HEK293 (cell line): ENCODE results near the gene PDE4B.
A peak's percentile ranks its signal among the peaks of the same experiment; 100 is the strongest.

Experiments used
- CTCF ChIA-PET: fragments of 350-600 bp; formaldehyde crosslinking; extraction: SDS; loops from one replicate; lab custom pipeline; 2021; ENCODE audit warnings: antibody characterized with exemption; lab: Yijun Ruan, JAX
- POLR2A ChIA-PET: fragments of 300-600 bp; formaldehyde crosslinking; extraction: SDS; loops from one replicate; lab custom pipeline; 2020; ENCODE audit warnings: antibody characterized with exemption, inconsistent platforms; lab: Yijun Ruan, JAX
- H3K27ac ChIP-seq: fragments of 200-500 bp; sonication (Bioruptor generic); 2 replicates; pipeline ENCODE4 v1.5.1; 2014; ENCODE audit warnings: low read depth, low read length, control low read depth, inconsistent platforms; ENCODE audit errors: extremely low read depth
- H3K36me3 ChIP-seq, 2 experiments: fragments of 200-500 bp in 1 of 2; sonication (Bioruptor generic) in 1 of 2; 1 replicate in 1 of 2; 2 replicates in 1 of 2; pipeline ENCODE4 v1.5.1; 2014 to 2017; ENCODE audit warnings: inconsistent platforms in 2 of 2, low read length in 2 of 2; ENCODE audit not compliant: control insufficient read depth in 2 of 2, insufficient read depth in 1 of 2
- H3K4me1 ChIP-seq: fragments of 200-500 bp; sonication (Bioruptor generic); 2 replicates; pipeline ENCODE4 v1.5.1; 2014; ENCODE audit warnings: mild to moderate bottlenecking, low read length, inconsistent platforms; ENCODE audit not compliant: control insufficient read depth, insufficient read depth
- H3K4me3 ChIP-seq: 2 replicates; pipeline ENCODE4 v1.5.1; 2011; ENCODE audit warnings: low read depth, mild to moderate bottlenecking, control low read depth, low read length, moderate library complexity
- H3K9me3 ChIP-seq: fragments of 200-500 bp; sonication (Bioruptor generic); 2 replicates; pipeline ENCODE4 v1.5.1; 2014; ENCODE audit warnings: low read depth, low read length, inconsistent platforms; ENCODE audit not compliant: control insufficient read depth, insufficient read depth
- REST ChIP-seq: fragments of 450-650 bp; formaldehyde crosslinking; IDR thresholded peaks from 2 replicates; pipeline ENCODE4 v1.5.1; 2016; ENCODE audit warnings: missing biosample characterization, missing genetic modification characterization
- SCRT2 ChIP-seq: fragments of 450-650 bp; formaldehyde crosslinking; IDR thresholded peaks from 2 replicates; pipeline ENCODE4 v1.5.1; 2016; ENCODE audit warnings: missing biosample characterization, missing genetic modification characterization
- SETDB1 ChIP-seq: IDR thresholded peaks from one replicate; pipeline ENCODE4 v1.6.1; 2017; ENCODE audit warnings: mild to moderate bottlenecking, low read length, moderate library complexity, mixed read lengths; ENCODE audit not compliant: insufficient read length
- SP7 ChIP-seq: fragments of 450-650 bp; formaldehyde crosslinking; IDR thresholded peaks from 2 replicates; pipeline ENCODE4 v1.5.1; 2016; ENCODE audit warnings: missing biosample characterization, missing genetic modification characterization
- TRIM28 ChIP-seq: IDR thresholded peaks from 2 replicates; pipeline ENCODE4 v1.6.1; 2011; ENCODE audit warnings: low read length, control low read depth, borderline replicate concordance
- ZBTB11 ChIP-seq: fragments of 450-650 bp; formaldehyde crosslinking; conservative IDR thresholded peaks from 2 replicates; pipeline ENCODE4 v1.5.1; 2016; ENCODE audit warnings: low read depth, missing biosample characterization, missing genetic modification characterization
- ZNF140 ChIP-seq: fragments of 450-650 bp; formaldehyde crosslinking; IDR thresholded peaks from 2 replicates; pipeline ENCODE4 v1.5.1; 2016; ENCODE audit warnings: missing biosample characterization, missing genetic modification characterization
- ZNF146 ChIP-seq: fragments of 450-650 bp; formaldehyde crosslinking; IDR thresholded peaks from 2 replicates; pipeline ENCODE4 v1.5.1; 2016; ENCODE audit warnings: missing biosample characterization, missing genetic modification characterization
- ZNF169 ChIP-seq: fragments of 450-650 bp; formaldehyde crosslinking; IDR thresholded peaks from 2 replicates; pipeline ENCODE4 v1.5.1; 2016; ENCODE audit warnings: missing biosample characterization, missing genetic modification characterization
- ZNF341 ChIP-seq: fragments of 450-650 bp; formaldehyde crosslinking; IDR thresholded peaks from 2 replicates; pipeline ENCODE4; 2016; ENCODE audit warnings: low read depth, missing biosample characterization, missing genetic modification characterization
- ZNF501 ChIP-seq: fragments of 450-650 bp; formaldehyde crosslinking; IDR thresholded peaks from 2 replicates; pipeline ENCODE4 v1.5.1; 2016; ENCODE audit warnings: missing biosample characterization, missing genetic modification characterization
- ZNF514 ChIP-seq: fragments of 450-650 bp; formaldehyde crosslinking; IDR thresholded peaks from 2 replicates; pipeline ENCODE4 v1.5.1; 2016; ENCODE audit warnings: missing biosample characterization, missing genetic modification characterization
- ZNF585B ChIP-seq: fragments of 450-650 bp; formaldehyde crosslinking; IDR thresholded peaks from 2 replicates; pipeline ENCODE4 v1.5.1; 2016; ENCODE audit warnings: missing biosample characterization, missing genetic modification characterization
- ZNF677 ChIP-seq: fragments of 450-650 bp; IDR thresholded peaks from 2 replicates; pipeline ENCODE4 v1.5.0; 2018; ENCODE audit warnings: missing biosample characterization, mild to moderate bottlenecking, missing genetic modification characterization, moderate library complexity
- ZNF843 ChIP-seq: fragments of 450-650 bp; formaldehyde crosslinking; IDR thresholded peaks from 2 replicates; pipeline ENCODE4 v1.5.1; 2016; ENCODE audit warnings: missing biosample characterization, missing genetic modification characterization
- ZSCAN30 ChIP-seq: fragments of 450-650 bp; IDR thresholded peaks from 2 replicates; pipeline ENCODE4 v1.5.1; 2018; ENCODE audit warnings: missing biosample characterization, mild to moderate bottlenecking, missing genetic modification characterization, moderate library complexity
- TF ChIP-seq, protein P1 (sequence below): fragments of 450-650 bp; formaldehyde crosslinking; IDR thresholded peaks from 2 replicates; pipeline ENCODE4 v1.5.1; 2016; ENCODE audit warnings: missing biosample characterization, missing genetic modification characterization

Gene PDE4B

GRCh38 chr1:66381621-66382275 lies 589.1 kb downstream of the PDE4B start:
- ChIA-PET POLR2A (no interaction called here), CTCF (no interaction called here)
- Histone ChIP-seq H3K9me3 (no peaks in the 10 kb centered on the region), H3K4me1 (no peaks in the 10 kb centered on the region), H3K4me3 (no peak overlapping the region), H3K27ac (no peak overlapping the region), H3K36me3 (no peaks in the 10 kb centered on the region)
- TF ChIP-seq ZNF140 (tag by site-specific recombination) = no peak
- no peak for TF ChIP-seq ZNF146 (tag by site-specific recombination)
- no peak for TF ChIP-seq ZNF585B (tag by site-specific recombination)
- no peak for TF ChIP-seq SCRT2 (tag by site-specific recombination)
- TF ChIP-seq ZNF501 (tag by site-specific recombination) = no peak

GRCh38 chr1:66383168-66383567 lies 590.5 kb downstream of the PDE4B start:
- Histone ChIP-seq H3K9me3 (no peaks in the 10 kb centered on the region), H3K36me3 (no peaks in the 10 kb centered on the region), H3K4me1 (no peaks in the 10 kb centered on the region), H3K4me3 (no peak overlapping the region), H3K27ac (no peak overlapping the region)
- CTCF ChIA-PET = no interaction called here
- no peak for TF ChIP-seq ZNF677
- peak; percentile 98; the same call in 1 of the 2 replicates for TF ChIP-seq TRIM28
- peak; percentile 87 for TF ChIP-seq SETDB1
- TF ChIP-seq ZNF140 (tag by site-specific recombination) = 0 out of 2 replicates have a peak, but pooled peaks have one; percentile 9
- TF ChIP-seq, all 188 proteins: peak for 3
- POLR2A ChIA-PET = no interaction called here

GRCh38 chr1:66383611-66384010 lies 590.9 kb downstream of the PDE4B start:
- ChIA-PET POLR2A (no interaction called here), CTCF (interaction anchor here (0.6 kb wide), 1 partner anchor 63 kb away, joined by 3 read pairs; no protein-coding TSS in a partner anchor)

DNA sequence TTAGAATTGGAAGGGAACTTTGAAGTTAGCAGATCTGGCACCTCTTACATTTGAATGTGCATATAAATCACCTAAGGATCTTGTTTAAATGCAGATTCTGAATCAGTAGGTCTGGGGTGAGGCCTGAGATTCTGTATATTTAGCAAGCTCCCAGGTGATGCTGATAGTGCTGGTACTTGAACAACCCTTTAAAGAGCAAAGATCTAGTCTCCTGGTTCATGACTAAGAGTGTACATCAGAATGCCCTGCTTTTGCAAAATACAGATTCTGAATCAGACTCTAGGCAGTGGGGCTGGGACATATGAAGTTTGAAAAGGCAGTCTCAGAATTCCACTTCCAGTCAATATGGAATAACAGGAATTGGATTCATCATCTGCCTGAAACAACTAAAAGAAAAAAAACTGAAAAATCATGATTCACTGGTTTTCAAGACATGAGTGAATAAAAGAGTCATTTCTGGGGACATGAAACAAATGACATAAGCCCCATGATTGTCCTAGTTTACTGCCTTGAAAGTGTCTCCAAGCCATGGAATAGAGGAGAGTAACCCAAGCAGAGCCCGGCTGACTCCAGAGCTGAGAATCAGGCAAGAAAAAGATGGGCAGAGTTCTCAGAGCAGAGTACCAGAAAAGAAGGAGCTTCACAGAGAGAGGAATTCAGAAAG lies 591.7 kb downstream of the PDE4B start:
- Histone ChIP-seq H3K36me3 (no peaks in the 10 kb centered on the region), H3K27ac (no peak overlapping the region), H3K9me3 (no peaks in the 10 kb centered on the region), H3K4me3 (no peak overlapping the region), H3K4me1 (no peaks in the 10 kb centered on the region)
- TF ChIP-seq REST (tag by site-specific recombination) (no peak), ZNF341 (tag by site-specific recombination) (no peak), ZNF514 (tag by site-specific recombination) (no peak), ZNF169 (tag by site-specific recombination) (no peak), ZBTB11 (tag by site-specific recombination) (no peak)
- ChIA-PET POLR2A (no interaction called here), CTCF (no interaction called here)

More at GRCh38 chr1:66383611-66384010, 590.9 kb downstream of the PDE4B start:
- no peaks in the 10 kb centered on the region for H3K4me1 ChIP-seq
- TF ChIP-seq, protein P1, sequence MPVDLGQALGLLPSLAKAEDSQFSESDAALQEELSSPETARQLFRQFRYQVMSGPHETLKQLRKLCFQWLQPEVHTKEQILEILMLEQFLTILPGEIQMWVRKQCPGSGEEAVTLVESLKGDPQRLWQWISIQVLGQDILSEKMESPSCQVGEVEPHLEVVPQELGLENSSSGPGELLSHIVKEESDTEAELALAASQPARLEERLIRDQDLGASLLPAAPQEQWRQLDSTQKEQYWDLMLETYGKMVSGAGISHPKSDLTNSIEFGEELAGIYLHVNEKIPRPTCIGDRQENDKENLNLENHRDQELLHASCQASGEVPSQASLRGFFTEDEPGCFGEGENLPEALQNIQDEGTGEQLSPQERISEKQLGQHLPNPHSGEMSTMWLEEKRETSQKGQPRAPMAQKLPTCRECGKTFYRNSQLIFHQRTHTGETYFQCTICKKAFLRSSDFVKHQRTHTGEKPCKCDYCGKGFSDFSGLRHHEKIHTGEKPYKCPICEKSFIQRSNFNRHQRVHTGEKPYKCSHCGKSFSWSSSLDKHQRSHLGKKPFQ (tag by site-specific recombination) = no peak
- TF ChIP-seq SP7 (tag by site-specific recombination) = no peak
- TF ChIP-seq ZNF585B (tag by site-specific recombination) = no peak
- TF ChIP-seq ZNF843 (tag by site-specific recombination) = no peak
- no peak for TF ChIP-seq ZSCAN30 (tag by site-specific recombination)
- TF ChIP-seq, all 188 proteins: peak for 0
- H3K9me3 ChIP-seq = no peaks in the 10 kb centered on the region
- H3K36me3 ChIP-seq = no peaks in the 10 kb centered on the region
- H3K4me3 ChIP-seq = no peak overlapping the region
- H3K27ac ChIP-seq = no peak overlapping the region
